ENCODE results near the gene USP2. TPM values are rescaled to one million over a fixed set of nuclear protein-coding genes. Genes with fewer than 3 reads are reported as not detected.

Gene USP2
- total RNA-seq, 1 donor from 2014 or later, result 0.63 TPM

DNA sequence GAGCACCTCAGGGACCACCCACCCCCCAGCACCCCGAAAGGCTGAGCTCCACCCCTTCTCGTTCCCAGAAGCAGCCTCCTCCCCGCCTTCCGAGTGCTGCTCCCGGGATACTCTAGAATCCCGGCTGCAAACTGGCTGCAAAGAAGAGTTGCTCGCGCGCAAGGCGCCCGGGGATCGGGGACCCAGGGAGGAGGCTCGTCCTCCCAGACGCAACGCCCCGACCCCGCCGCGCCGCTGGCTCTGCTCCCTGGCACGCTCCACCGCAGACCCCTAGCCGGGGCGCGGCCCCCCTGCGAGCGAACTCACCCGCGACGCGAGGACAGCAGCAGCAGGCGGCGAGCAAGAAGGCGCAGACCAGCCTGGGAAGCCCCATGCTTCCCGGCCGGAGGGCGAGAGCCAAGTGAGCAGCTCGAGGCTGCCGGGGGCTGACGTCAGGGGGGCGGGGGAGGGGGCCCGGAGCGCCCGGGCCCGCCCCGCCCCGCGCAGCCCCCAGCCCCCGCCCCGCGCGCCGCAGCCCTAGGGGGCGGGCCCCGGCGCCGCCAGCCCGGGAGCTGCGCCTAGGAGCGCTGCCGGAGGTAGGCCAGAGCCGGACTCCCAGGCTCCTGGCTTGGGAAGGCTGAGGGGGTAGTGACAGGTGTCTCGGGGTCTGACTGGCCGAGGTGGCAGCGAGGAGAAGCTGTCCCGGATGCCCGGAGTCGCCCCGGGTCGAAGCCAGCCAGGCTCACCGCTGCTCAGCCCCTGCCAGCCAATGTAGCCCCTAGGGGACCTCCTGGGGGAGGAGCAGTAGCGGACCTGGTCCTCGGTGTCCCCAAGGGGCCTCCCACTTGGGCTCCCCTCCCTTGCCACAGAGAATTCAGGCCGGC is 64.5 kb downstream of the USP2 start, which contains the start of gene MCAM:
MCAM (minus strand) TSS at position 402 of the 863 bp plus-strand sequence; CDS start at position 373, 29 bp downstream.
- peak within 1 kb of the TSS; percentile 76 for H3K4me3 ChIP-seq (ENCODE audit: low read depth, low read length)
- TF ChIP-seq, protein P1, sequence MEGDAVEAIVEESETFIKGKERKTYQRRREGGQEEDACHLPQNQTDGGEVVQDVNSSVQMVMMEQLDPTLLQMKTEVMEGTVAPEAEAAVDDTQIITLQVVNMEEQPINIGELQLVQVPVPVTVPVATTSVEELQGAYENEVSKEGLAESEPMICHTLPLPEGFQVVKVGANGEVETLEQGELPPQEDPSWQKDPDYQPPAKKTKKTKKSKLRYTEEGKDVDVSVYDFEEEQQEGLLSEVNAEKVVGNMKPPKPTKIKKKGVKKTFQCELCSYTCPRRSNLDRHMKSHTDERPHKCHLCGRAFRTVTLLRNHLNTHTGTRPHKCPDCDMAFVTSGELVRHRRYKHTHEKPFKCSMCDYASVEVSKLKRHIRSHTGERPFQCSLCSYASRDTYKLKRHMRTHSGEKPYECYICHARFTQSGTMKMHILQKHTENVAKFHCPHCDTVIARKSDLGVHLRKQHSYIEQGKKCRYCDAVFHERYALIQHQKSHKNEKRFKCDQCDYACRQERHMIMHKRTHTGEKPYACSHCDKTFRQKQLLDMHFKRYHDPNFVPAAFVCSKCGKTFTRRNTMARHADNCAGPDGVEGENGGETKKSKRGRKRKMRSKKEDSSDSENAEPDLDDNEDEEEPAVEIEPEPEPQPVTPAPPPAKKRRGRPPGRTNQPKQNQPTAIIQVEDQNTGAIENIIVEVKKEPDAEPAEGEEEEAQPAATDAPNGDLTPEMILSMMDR (conservative IDR thresholded peaks at IDR 0.05; ENCODE audit: low read depth, low read length), result no peak
- no peak for DNase-seq (ENCODE audit: low read depth)

DNA sequence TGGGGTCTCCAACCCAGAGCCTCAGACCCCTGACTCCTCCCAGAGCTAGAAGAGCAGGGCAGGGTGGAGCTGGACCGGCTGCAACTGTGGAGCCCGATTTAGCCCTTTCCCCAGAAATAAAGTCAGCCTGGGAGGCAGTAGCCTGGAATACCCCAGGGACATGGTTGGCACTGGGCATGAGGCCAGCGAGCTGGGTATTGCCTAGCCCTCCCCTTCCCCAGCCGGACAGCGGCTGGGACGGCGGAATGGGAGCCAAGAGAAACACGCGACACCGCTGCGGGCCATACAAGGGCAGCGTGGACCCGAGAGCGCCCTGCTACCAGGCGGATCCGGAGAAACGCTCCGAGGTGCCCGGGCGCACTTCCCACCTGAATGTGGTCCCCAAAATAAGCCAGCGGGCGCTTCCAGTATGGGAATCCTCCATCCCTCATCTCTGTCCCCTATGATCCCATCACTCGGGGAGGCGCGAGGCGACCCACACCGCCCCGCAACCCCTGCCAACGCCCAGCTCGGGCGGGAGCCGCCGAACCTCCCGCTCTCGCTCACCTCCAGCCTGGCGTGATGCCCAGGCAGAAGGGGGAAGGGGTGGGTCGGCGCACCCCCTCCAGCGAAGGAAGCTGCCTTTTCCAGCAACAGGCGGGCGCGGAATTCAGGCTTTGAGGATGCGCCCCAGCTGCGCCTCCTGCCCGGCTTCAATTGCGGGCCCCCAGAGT is 65.3 kb downstream of the USP2 start:
- no peak for DNase-seq (ENCODE audit: low read depth)
- TF ChIP-seq, protein P1 (conservative IDR thresholded peaks at IDR 0.05; ENCODE audit: low read depth, low read length), result no peak
- H3K4me3 ChIP-seq (ENCODE audit: low read depth, low read length), result peak overlapping the region; percentile 76

DNA sequence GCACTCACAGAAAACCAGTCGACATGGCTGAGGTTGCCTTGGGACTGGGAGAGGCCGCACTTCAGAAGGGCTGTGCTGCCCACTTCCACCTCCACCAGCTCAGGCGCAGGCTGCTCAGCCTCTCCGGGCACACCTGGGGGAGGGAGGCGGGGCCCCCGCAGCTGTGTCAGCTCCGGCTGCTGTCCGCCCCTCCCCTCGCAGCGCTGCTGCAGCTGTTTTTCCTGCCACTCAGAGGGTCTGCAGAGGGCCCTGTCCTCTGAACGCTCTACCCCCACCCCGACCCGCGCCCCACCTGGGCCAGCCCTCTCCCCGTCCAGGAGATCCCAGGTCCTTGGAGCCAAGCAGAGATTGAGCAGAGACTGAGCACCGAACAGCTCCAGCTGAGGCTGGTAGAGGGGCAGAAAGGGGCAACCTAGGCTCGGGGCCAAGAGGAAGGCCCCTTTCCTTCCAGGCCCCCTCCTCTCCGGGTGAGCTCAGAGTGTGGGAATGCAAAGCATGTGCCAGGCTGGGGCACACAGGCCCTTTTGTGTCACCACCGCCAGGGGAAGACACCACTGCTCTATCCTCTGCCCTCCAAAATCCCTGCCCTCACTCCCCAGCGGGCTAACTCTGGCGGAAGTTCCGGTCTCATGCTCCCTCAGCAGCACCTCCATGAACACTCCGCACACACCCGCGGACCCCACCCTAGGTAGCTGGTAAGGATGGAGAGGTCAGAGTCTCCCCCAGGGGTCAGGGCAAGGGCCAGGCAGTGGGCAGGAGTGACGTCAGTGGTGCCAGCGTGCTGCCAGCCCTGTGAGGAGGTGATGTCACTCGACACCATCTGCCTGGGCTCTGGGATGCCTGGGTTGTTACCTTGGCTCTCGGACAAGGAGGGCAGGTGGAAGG is 66.1 kb downstream of the USP2 start:
- no peak for DNase-seq (ENCODE audit: low read depth)
- TF ChIP-seq, protein P1 (conservative IDR thresholded peaks at IDR 0.05; ENCODE audit: low read depth, low read length), result peak; percentile 35
- peak overlapping the region; percentile 76 for H3K4me3 ChIP-seq (ENCODE audit: low read depth, low read length)

DNA sequence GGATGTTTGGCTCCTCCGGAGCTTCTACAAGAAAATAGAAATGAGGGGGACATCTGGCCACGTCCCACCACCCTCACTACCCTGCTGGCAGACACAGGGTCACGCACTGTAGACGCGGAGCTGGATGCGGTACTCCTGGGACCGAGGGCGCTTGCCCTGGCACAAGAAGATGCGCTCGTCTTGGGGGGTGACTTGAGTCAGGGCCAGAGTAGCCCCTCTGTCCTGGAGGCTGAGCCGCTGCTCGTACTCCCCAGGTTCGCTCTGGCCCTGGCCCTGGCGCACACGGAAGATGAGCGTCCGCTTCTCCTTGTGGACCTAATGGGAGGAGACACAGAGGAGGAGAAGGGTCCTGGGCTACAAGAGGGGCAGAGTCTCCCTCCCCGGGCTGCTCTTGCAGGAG is 66.8 kb downstream of the USP2 start:
- H3K4me3 ChIP-seq (ENCODE audit: low read depth, low read length), result peak overlapping the region; percentile 76
- TF ChIP-seq, protein P1 (conservative IDR thresholded peaks at IDR 0.05; ENCODE audit: low read depth, low read length), result no peak
- no peak for DNase-seq (ENCODE audit: low read depth)

DNA sequence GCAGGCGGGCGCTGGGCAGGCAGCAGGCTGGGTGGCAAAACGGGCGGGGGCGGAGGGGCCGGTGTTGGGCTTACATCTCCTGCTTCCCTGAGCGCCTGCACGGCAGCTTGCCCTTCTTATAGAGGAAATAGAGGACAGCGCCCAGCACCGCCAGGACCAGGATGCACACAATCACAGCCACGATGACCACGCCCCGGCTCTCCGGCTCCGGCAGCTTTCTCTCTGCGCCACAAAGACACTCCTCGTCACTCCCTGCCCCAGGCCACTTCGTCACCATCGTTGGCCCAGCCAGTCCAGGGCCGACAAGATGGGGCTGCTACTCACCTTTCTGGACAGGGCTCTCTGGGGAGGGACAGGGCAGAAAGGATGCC is 70.8 kb downstream of the USP2 start:
- DNase-seq (ENCODE audit: low read depth), result no peak
- H3K4me3 ChIP-seq (ENCODE audit: low read depth, low read length), result no peak overlapping the region
- TF ChIP-seq, protein P1 (conservative IDR thresholded peaks at IDR 0.05; ENCODE audit: low read depth, low read length), result no peak

DNA sequence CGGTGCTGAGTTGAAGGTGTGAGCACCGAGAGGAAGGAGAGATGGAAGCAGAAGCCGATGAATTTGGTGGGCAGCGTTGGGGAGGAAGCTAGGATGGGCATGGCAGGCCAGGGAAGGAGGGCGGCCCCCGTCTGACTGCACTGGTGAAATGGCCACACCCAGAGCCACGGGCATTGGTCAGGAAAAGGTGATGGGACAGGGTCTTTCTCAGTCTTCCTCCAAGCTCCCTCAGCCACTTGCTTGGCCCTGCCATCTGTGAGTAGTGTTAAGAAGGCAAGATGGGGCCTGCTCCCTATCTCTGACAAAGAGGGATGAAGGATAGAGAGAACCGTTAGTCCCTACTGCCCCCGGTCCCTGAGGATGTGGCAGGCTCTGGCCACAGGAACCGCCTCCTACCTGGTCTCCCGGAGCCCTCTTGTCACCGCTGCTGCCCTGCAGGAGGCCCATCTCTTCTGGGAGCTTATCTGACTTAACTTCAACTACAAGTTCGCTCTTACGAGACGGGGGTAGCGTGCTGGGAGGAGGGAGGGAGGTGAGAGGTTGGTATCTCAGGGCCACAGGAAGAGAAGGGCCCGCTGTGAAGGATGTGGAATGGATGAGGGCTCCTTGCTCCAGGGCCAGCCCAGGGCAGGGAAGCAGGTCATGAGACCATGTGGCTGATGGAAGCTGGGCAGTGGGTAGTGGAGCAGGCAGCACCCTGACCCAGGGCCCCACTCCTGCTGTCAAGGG is 71.4 kb downstream of the USP2 start:
- DNase-seq (ENCODE audit: low read depth), result no peak

More for the DNA sequence above, 71.4 kb downstream of the USP2 start:
- no peak overlapping the region for H3K4me3 ChIP-seq (ENCODE audit: low read depth, low read length)
- TF ChIP-seq, protein P1 (conservative IDR thresholded peaks at IDR 0.05; ENCODE audit: low read depth, low read length), result no peak

Measured in epithelial cell of proximal tubule (primary cell).